IPS-18a (cell line): ENCODE results near the gene PDGFB.

Experiments used
- H3K27ac ChIP-seq: one replicate; pipeline ENCODE4 v1.5.1; 2013; ENCODE audit warnings: low read length
- H3K27me3 ChIP-seq: one replicate; pipeline ENCODE4 v1.6.1; 2013; ENCODE audit warnings: mild to moderate bottlenecking, low read length; ENCODE audit not compliant: control insufficient read depth, insufficient read depth
- H3K36me3 ChIP-seq: one replicate; pipeline ENCODE4 v1.6.1; 2013; ENCODE audit warnings: low read depth, low read length; ENCODE audit not compliant: control insufficient read depth
- H3K4me1 ChIP-seq: one replicate; pipeline ENCODE4 v1.6.1; 2013; ENCODE audit warnings: low read depth, low read length; ENCODE audit not compliant: control insufficient read depth
- H3K4me3 ChIP-seq: one replicate; pipeline ENCODE4 v1.5.1; 2013; ENCODE audit warnings: low read length
- H3K9ac ChIP-seq: one replicate; pipeline ENCODE4 v1.6.1; 2013; ENCODE audit warnings: mild to moderate bottlenecking, low read length, moderate library complexity
- H3K9me3 ChIP-seq: one replicate; pipeline ENCODE4 v1.6.1; 2013; ENCODE audit warnings: low read depth, low read length; ENCODE audit not compliant: control insufficient read depth

The PDGFB gene

DNA sequence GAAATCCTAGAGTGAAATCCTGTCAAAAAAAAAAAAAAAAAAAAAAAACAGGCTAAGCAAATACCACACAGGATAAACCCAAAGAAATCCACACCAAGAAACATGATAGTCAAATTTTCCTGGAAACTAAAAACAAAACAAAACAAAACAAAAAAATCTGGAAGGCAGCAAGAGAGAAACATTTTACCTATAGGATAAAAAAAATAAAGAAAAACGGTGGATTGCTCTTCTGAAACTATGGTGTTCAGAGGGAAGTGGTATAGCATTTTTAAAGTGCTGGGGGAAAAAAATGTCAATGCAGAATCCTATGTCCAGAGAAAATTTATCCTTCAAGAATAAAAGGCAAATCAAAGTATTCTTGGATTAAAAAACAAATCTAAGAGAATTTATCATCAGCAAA is 50.7 kb downstream of the PDGFB start:
- Histone ChIP-seq H3K27me3 (no peaks in the 10 kb centered on the region), H3K9me3 (no peaks in the 10 kb centered on the region), H3K36me3 (no peaks in the 10 kb centered on the region), H3K27ac (no peak overlapping the region), H3K4me3 (no peak overlapping the region), H3K4me1 (no peaks in the 10 kb centered on the region), H3K9ac (no peak overlapping the region)

DNA sequence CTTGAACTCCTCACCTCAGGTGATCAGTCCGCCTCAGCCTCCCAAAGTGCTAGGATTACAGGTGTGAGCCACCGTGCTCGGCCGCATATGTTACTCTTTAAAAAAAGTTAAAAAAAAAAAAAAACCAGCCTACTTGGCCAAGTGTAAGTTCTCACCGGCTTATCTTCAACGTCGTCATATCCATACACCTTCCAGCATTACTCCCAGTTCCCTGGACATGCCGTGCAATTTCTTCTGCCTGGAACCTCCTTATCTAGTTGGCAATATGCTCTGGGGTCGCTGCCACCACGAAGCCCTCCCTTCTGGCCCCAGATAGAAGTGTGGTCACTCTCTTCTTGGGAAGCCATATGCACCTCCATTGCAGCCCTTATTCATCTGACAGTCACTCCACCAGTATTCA is 56.0 kb downstream of the PDGFB start:
- H3K27me3 ChIP-seq: no peaks in the 10 kb centered on the region
- H3K4me3 ChIP-seq: no peak overlapping the region
- H3K36me3 ChIP-seq: no peaks in the 10 kb centered on the region
- H3K9me3 ChIP-seq: no peaks in the 10 kb centered on the region
- no peak overlapping the region for H3K27ac ChIP-seq
- no peak overlapping the region for H3K9ac ChIP-seq
- no peaks in the 10 kb centered on the region for H3K4me1 ChIP-seq

DNA sequence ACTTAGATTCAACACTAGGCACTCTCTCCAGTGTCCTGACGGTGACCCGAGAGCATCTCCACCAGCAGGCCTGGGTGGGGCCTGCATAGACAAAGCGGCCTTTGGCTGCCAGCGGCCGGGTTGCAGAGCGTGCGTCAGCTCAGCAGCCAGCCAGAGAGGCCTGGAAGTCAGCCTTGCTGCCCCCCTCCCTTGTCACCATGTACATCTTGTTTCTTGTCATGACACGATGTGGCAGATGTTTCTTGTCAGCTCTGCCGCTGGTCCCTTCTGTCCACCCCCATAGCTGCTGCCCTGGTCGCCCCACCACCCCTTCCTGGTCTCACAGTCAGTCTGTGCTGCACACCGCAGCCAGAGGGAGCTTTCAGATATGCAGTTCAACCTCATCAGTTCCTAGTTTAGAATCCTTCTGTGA is 59.2 kb downstream of the PDGFB start:
- H3K9ac ChIP-seq: no peak overlapping the region
- no peaks in the 10 kb centered on the region for H3K4me1 ChIP-seq
- no peak overlapping the region for H3K27ac ChIP-seq
- no peaks in the 10 kb centered on the region for H3K27me3 ChIP-seq
- no peak overlapping the region for H3K4me3 ChIP-seq
- H3K9me3 ChIP-seq: no peaks in the 10 kb centered on the region
- H3K36me3 ChIP-seq: no peaks in the 10 kb centered on the region

DNA sequence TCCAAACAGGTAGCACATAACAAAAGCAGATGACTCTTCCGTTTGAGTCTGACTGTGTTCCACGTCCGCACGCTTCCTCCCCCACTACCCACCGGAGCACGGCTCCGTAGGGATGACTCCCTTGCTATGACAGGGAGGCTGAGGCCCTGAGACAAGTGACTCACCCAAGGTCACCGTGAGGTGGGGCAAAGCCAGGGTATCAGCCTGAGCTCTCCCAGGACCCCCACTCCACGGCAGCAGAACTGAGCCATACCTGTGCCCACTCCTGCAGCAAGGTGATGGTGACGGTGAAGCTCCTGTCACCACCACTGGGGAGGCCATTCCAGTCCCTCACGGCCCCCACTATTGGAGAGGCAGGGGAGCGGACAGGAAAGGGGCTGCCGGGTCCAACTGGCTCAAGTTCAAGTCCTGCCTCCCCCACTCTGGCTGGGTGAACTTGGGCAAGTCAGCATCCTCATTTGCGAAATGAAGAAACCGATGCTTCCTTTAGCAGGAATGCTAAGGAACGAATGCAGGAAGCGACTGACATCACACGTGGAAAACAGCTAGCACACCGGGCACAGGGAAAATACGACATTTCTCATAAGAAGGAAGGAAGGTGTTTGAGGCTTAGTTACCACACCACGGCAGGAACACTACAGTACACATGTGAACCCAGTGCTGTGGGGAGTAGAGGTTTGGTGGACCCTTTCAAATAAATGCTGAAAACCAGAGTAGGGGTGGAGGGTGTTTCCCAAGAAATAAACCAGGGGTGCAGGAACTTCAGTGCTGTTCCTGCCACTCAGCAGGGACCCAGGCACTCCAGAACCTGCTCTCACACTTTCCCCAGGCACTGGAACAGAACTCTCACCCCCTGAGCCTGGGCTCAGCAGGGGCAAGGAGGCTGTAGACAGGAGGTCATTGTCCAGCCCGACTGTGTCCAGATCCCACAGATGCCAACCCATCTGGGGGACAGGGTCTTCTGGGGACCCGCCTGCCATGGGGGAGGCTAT is 59.9 kb downstream of the PDGFB start:
- Histone ChIP-seq H3K9ac (no peak overlapping the region), H3K4me3 (no peak overlapping the region), H3K27ac (no peak overlapping the region), H3K36me3 (no peaks in the 10 kb centered on the region), H3K4me1 (peaks cover 3% of the 10 kb centered on the region), H3K9me3 (no peaks in the 10 kb centered on the region), H3K27me3 (no peaks in the 10 kb centered on the region)

- Histone ChIP-seq H3K4me3 (no peak overlapping the region), H3K4me1 (peaks cover 8% of the 10 kb centered on the region), H3K36me3 (no peaks in the 10 kb centered on the region), H3K27ac (no peak overlapping the region), H3K9me3 (no peaks in the 10 kb centered on the region), H3K27me3 (no peaks in the 10 kb centered on the region), H3K9ac (no peak overlapping the region)
Observed at GRCh38 chr22:39183991-39184585, 60.7 kb downstream of the PDGFB start.

DNA sequence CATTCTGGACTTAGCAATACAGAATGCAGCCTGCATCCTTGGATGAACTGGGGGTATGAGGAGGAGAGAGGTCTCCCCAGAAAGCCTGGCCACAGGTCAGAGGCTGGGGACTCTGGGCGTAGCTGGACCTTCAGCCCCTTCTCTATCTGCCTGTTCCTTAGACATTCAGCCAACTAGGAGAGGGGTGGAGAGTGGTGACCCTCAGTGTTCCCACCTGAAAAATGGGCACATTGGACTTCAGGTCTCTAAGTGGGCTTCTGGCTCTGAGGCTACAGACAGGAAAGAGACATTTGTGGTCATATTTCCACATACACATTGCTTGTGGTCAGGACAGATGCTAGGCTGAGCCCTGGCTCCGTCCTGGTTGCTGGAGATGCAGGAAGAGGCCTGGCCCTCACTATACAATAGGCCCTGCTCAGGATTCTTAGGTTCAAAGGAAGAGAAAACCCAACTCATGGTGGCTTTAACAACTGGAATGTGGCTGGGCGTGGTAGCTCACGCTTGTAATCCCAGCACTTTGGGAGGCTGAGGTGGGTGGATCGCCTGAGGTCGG is 62.2 kb downstream of the PDGFB start:
- Histone ChIP-seq H3K27me3 (no peaks in the 10 kb centered on the region), H3K9me3 (no peaks in the 10 kb centered on the region)

DNA sequence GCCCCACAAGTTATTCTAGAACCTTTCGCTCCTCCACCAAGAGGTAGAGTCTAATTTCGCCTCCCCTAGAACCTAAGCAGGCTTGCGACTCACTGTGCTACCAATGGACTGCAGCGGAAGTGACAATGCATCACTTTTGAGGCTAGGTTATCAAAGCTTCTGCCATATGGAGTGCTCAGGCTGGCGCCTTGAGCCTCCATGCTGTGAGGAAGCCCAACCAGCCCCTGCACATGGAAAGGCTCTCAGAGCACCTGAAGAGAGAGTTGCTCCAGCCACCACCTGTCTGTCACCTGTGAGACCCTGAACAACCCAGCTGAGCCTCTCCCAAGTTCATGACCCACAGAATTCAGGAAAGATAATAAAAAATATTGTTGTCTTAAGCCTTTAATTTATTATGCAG is 63.0 kb downstream of the PDGFB start:
- H3K9me3 ChIP-seq: no peaks in the 10 kb centered on the region
- H3K4me1 ChIP-seq: peaks cover 12% of the 10 kb centered on the region
- no peak overlapping the region for H3K27ac ChIP-seq
- H3K4me3 ChIP-seq: no peak overlapping the region
- no peak overlapping the region for H3K9ac ChIP-seq
- no peaks in the 10 kb centered on the region for H3K27me3 ChIP-seq
- no peaks in the 10 kb centered on the region for H3K36me3 ChIP-seq

More for the DNA sequence above, 62.2 kb downstream of the PDGFB start:
- no peak overlapping the region for H3K9ac ChIP-seq
- no peak overlapping the region for H3K27ac ChIP-seq
- no peak overlapping the region for H3K4me3 ChIP-seq
- H3K4me1 ChIP-seq: peaks cover 8% of the 10 kb centered on the region
- H3K36me3 ChIP-seq: no peaks in the 10 kb centered on the region

- Histone ChIP-seq H3K27ac (no peak overlapping the region), H3K9me3 (no peaks in the 10 kb centered on the region), H3K36me3 (no peaks in the 10 kb centered on the region), H3K4me1 (peaks cover 16% of the 10 kb centered on the region), H3K9ac (no peak overlapping the region), H3K27me3 (no peaks in the 10 kb centered on the region), H3K4me3 (no peak overlapping the region)
Observed at GRCh38 chr22:39181356-39181755, 63.4 kb downstream of the PDGFB start.

GRCh38 chr22:39179841-39180335 is 64.9 kb downstream of the PDGFB start:
- H3K27ac ChIP-seq: no peak overlapping the region
- H3K4me1 ChIP-seq: peaks cover 29% of the 10 kb centered on the region

GRCh38 chr22:39179401-39179827 is 65.4 kb downstream of the PDGFB start:
- no peaks in the 10 kb centered on the region for H3K27me3 ChIP-seq
- H3K4me1 ChIP-seq: peaks cover 32% of the 10 kb centered on the region
- H3K9ac ChIP-seq: no peak overlapping the region
- H3K9me3 ChIP-seq: no peaks in the 10 kb centered on the region
- H3K4me3 ChIP-seq: no peak overlapping the region
- no peak overlapping the region for H3K27ac ChIP-seq
- H3K36me3 ChIP-seq: no peaks in the 10 kb centered on the region

More at GRCh38 chr22:39179841-39180335, 64.9 kb downstream of the PDGFB start:
- H3K9ac ChIP-seq: no peak overlapping the region
- H3K4me3 ChIP-seq: no peak overlapping the region
- no peaks in the 10 kb centered on the region for H3K9me3 ChIP-seq
- no peaks in the 10 kb centered on the region for H3K36me3 ChIP-seq
- H3K27me3 ChIP-seq: no peaks in the 10 kb centered on the region

DNA sequence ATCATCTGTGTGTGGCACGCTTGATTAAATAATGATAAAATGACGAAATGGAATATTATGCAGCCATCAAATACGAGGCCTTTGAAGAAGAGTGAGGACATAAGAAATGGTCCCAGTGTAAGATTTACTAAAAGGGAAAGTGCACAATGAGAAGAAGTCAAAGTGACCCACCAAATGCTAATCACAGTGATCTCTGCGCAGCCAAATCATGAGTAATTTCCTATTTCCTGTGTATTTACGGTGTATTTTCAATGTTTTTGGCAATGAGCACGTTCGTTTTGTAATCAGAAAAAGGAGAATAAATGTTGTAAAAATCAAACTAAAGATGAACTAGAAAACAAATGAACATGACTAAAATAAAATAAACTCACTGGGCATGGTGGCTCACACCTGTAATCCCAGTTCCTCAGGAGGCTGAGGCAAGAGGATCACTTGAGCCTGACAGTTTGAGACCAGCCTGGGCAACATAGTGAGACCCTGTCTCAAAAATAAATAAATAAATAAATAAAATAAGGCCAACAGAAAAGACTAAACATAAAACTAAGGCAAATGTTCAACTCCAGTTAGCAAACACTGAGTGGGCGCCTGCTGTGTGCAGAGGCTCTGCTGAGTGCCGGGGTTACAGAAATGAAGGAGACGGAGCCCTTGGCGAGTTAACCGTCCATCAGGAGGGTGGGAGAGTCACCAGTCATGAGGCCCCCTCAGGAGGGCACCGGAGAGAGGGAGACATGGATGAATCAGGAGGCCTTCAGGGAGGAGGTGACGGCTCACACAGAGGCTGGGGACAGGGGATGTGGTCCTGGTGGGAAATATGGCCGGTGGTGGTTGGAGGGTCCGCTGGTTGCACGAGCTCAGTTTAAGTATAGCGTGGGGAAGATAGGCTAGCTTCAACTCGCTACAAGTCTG is 66.3 kb downstream of the PDGFB start:
- no peaks in the 10 kb centered on the region for H3K36me3 ChIP-seq
- H3K27me3 ChIP-seq: no peaks in the 10 kb centered on the region
- H3K4me3 ChIP-seq: no peak overlapping the region
- H3K9ac ChIP-seq: no peak overlapping the region
- no peaks in the 10 kb centered on the region for H3K9me3 ChIP-seq
- peaks cover 40% of the 10 kb centered on the region for H3K4me1 ChIP-seq
- no peak overlapping the region for H3K27ac ChIP-seq
